T-helper 22 cell (primary cell): ENCODE data around the gene NFIX.

Experiments
- DNase-seq: peaks from one replicate; pipeline ENCODE4 v3.0.0-alpha.2; 2020; ENCODE audit warnings: low read depth

Gene NFIX

DNA sequence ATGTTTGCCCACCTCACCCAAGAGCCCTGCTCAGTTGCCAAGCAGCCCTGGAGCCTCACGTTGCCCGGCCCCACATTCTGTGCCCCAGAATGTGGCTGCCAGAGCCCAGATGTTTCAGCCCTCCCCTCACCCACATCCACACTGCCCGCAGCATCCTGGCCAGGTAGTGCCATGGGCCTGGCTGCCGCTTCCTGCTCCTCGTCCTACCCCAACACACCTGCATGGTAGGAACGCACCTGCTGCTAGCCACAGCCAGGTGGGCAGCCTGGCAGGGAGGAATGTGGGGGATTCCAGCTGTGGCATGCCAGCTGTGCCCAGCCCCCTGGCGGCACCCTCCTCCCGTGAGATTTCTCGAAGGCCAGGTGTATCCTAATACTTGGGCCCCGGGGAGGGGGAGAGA lies 7.5 kb upstream of the NFIX start:
- DNase-seq, result no peak

DNA sequence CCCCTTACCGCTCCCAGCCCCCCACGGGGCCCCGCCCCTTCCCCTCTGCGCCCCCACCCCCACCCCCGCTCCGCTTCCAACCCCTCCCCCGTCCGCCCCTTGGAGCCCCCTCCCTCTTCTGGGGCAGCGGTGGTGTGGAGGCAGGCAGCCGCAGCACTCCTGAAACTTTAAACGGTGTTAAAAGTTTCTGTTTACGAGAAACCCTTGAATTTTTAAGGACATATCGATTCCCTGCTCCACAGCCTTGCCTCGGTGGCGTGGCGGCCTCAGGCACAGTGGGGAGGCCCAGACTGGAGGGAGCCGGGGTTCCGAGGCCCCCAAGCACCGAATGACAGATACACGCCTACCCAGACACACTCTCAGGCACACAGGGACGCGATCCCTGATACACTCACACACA lies 4.8 kb upstream of the NFIX start:
- no peak for DNase-seq

DNA sequence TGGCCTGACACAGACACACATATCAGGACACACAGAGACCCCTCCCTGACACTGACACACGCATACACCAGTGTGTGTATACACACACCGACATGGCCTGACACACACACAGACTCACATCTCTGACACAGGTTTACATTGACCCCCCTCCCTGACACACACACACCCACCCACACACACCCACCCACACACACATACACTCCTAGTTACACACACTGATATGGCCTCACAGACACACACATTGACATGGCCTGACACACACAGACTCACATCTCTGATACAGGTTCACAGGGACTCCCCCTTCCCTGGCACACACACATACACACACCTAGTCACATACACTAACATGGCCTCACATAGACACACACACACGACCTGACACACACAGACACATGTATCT lies 4.4 kb upstream of the NFIX start:
- no peak for DNase-seq

DNA sequence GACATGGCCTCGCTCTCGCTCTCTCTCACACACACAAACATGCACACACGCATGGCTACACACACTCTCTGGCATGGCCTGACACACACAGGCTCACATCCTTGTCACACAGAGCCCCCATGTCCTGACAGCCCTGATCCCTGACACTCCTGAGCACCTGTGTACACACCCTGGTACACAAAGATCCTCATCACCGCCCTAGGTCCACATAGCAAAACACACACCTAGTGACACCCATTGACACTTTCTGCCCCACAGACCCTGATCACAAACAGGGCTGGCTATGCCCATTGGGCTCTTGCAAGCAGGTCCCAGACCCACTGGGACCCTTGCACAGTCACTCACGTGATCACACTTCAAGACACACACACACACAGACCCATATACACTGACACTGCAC lies 4.0 kb upstream of the NFIX start:
- DNase-seq, result no peak

DNA sequence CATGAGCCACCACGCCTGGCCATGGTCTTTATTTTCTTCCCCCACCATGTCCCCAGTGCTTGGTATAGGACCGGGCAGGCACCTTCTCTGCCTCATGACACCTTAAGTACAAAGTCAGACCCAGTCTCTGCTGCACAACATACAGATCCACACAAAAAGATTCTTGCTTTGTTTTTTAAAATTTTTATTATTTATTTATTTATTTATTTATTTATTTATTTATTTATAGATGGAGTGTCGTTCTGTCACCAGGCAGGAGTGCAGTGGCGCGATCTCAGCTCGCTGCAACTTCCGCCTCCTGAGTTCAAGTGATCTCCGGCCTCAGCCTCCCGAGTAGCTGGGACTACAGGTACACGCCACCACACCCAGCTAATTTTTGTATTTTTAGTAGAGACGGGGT lies 2.5 kb upstream of the NFIX start:
- DNase-seq, result no peak

DNA sequence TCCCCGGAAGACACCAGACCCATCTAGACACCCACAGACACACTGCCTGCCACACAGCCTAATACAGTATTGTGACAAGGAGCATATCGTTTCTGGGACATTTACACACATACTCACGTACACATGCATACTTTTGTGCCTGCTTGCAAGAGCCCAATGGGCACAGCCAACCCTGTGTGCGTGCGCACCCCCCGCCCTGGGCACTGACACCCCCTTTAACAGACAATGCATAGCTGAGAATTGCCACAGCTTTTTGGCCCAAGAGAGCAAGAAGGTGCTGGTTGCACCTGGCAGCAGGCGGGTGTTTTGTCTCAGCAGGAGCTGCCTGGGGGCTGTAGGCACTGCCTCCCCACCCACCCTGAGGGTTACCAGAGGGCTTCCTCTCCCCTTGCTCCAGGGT lies 1.7 kb upstream of the NFIX start:
- no peak for DNase-seq

DNA sequence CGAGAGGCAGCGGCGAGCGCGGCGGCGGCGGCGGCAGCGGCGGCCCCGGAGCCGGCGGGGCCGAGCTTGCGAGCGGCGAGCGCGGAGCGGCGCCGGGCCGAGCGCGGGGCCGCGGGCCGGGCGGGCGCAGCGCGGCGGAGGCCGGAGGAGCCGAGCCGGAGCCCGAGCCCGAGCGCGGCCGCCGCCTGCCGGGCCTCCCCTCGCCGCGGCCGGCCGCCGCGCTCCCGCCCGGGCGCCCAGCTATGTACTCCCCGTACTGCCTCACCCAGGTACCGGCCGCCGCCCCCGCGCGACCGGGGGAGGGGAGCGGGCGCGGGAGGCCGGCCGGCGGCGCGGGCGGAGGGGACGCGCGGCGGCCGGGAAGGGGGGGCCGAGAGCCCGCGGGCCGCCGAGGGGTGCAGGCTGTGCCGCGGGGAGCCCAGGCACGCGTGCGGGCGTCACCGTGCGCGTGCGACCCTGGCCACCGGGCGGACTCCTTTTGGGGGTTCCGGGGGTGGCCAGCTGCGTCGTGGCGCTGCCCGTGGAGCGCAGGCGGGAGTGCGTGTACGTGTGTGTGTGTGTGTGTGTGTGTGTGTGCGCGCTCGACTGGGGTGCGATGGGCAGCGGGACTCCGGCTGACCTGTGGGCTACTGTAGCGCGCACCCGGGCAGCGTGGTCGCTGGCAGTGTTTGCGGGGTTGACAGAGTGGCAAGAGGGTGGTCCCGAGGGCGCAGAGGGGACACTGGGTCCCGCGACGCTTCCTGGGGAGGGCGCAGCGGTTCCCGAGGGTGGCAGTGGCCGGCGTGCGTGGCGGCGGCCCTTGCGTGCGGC lies 526 bp downstream of the NFIX start:
- no peak for DNase-seq

DNA sequence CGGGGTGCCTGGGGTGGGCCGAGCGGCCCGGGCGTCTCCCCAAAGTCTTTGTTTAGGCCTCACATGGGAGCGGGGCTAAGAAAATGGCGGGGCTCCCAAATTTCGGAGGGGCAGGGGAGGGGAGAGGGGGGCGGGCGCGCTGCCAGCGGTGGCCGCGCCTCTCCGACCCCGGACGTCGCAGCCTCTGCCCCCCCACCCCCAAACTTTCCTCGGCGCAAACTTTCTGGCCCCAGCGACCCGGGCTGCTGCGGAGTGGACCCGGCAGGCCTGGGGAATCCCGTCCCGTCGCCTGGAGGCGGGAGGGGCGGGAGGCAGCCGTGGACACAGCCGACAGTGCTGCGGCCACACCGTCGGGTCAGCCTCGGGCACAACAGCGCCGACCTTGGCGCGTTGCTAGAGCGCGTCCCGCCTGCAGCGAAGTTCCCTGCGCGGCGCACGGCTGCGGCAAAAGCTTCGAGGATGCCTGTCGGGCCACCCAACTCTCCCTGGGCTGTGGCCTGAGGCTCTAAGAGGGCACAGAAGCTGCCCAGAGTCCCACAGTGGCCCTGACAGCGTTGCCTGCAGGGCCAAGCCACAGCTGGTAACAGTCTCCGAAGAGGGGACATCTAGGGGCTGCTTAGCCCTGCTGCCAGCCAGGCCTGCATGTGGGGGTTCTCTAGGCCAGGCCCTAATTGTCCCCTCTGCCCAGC lies 1.3 kb downstream of the NFIX start:
- no peak for DNase-seq

DNA sequence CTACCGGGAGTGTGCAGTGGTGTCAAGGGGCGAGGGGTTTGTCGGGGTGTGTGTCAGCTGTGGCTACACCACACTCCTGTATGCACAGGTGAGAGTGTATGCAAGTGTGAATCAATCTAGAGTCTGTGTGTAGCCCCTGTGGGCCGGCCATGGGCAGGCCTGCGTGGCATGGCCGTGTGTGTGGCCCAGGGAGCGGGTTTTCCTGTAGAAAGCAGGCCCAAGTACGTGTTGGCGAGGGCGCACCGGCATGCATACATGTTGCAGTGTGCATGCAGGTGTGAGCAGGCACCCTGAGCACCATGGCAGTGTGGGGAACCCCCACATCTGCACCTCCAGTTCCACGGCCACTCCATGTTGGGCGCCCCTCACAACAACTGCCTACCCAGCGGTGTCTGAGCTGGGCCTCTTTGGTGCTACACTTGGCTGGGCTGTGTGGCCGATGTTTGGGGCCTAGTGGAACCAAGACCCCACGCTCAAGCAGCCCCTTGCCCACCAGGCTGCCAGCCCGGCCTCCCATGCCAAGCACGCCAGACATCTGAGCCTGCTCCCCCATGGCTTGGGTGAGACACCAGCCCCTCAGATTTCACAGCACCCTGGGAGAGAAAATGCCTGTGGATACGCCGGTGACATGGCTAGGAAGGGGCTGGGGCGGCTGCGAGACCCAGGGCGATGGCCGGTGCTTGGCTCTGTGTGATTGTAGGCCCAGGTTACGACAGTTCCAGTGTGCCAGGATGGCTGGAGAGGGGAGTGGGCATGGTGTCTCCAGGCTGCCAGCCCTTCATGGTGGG lies 2.1 kb downstream of the NFIX start:
- DNase-seq, result no peak

DNA sequence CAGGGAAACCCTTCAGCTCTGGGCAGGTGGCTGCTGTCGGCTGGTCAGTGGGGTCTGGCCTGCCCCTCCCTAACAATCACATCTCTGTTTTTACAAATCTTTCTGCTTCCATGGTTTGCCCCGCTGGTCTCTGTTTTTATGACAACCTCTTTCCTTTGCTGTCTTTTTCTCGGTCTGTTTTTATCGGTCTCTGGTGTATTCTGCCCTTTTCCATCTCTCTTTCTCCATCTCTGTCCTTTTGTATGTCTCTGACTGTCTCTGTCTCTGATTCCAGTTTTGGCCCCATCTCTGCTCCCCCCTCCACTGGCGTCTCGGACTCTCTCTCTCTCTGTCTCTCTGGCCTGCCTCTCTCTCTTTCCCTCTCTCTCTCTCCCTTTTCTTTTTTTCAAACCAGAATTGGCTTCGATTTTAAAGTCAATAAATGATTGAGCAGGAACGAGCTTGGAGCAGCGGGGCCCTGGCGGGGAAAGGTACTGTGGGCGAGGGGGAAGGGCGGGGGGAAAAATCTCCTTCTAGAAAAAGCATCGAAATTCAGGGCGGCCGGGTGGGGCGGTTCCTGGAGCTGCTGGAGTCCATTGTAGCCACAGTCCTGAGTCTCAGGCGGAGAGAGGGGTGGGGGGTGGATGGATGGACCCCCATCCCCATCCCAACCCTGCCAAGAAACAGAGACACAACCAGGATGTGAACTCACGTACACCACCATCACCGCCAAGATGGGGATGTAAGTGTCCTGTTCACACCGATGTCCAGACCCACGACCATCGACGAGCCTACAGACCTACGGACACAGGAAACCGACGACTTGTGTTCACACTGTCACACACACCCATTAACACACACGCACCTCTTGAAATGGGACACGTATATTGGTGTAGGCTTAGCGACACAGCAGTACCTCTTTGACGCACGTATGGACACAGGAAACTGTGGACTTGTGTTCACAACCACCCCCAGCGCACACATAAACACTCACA lies 3.0 kb downstream of the NFIX start:
- no peak for DNase-seq

DNA sequence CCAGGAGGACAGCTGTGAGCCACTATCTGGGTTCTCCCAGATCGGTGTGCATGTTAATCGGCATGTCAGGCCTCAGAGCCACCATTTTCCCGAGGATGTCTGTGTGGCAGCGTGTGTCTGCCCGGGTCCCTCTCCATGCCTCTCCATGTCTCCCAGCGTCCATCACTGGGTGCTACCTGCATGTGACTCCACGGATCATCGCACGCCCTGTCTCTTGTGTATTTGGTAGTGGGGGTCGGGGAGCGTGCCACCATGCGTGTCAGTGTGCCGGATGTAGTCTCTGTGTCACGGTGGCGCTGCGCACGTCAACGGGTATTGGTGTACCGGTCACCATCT lies 5.9 kb downstream of the NFIX start:
- no peak for DNase-seq

DNA sequence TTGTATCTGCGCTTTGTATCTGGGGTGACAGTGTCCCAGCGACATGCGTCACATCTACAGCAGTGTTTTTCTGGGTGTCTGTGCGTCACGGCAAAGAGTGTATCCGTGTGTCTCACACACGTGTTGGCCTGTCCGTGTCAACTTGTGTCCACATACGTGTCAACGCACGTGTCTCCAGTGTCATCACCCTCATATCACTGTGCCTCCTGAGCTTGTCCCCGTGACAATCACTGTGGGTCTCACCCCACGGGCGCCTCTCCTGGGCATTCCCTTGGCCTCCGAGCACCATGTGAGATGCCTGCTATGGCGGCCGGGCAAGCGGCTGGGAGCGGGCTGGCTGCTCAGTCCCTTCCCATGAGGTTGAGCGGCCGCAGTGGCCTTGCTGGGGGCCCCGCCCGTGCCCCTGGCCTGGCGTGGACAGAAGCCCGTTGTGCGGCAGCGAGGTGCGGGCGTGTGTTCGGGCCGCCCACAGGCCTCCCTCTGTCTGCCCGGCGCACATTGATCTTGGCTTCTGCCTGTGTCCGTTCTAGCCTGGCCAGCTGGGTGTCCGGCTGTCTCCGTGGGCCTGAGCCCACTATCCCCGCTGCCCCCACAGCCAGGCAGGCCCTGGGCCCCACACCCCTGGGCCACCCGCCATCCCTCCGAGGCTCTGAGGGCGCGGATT lies 6.4 kb downstream of the NFIX start:
- no peak for DNase-seq

DNA sequence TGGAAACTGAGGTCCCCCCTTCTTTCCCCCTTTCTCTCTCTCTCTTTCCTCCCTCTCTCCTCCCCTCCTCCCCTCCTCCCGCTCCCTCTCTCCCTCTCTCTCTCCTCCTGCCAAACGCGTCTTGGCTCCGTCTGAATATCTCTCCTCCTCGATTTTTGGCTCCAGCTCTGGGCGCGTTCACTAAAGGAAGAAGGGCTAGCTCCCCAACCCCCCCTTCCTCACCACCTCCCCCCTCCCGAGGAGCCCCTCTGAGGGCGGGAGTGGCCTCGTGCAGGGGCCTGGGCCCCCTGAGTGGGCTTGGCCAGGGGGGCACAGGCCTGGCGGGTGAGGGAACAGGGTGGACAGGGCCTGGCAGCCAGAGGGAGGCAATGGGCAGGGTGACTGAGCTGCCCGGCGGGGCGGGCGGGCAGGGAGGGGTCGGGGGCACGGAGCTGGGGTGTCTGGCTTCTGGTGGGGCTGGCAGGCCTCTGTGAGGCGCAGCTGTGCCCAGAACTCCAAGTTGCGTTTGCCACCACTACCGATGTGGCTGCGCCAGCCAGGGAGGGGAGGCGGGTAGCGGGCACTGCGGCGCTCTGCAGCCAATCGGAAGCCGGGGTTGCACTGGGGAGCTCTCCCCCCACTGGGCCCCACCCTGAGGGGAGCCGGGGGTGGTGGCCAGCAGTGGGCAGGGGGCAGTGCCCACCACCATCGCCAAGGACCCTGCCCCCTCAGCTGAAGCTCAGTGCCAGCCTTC lies 7.1 kb downstream of the NFIX start:
- DNase-seq, result no peak

DNA sequence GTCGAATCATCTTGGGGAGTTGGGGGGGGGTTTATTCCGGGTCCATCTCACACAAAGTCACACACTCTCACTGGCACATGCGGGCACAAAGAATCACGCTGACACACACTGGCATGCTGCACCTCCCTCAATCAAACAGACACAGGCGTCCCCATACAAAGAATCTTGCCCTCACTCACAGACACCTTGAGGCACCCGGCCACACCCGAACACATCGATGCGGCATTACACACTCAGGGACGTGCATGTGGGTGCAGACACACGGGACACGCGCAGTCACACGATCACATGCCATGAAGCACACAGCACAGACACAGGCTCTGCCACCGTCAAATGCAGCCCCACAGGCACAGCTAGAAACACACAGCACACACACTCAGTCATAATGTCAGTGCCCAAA lies 7.8 kb downstream of the NFIX start:
- no peak for DNase-seq

DNA sequence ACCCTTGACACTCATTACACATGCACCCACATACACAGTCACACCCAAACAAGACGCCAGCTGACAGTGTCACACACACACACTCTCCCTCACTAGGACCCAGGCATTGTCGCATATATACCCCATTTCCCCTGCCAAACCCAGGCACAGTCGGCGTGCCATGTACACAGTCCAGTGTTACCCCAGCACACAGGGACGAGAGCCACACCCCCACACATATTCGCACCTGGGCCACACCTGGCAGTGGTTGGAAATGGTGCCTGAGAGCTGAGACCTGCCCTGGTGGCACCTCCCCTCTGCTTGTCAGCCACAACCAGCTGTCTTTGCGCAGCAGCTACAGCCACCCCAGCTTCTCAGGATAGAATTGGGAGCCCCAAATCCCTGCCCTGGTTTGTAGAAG lies 9.0 kb downstream of the NFIX start:
- no peak for DNase-seq

DNA sequence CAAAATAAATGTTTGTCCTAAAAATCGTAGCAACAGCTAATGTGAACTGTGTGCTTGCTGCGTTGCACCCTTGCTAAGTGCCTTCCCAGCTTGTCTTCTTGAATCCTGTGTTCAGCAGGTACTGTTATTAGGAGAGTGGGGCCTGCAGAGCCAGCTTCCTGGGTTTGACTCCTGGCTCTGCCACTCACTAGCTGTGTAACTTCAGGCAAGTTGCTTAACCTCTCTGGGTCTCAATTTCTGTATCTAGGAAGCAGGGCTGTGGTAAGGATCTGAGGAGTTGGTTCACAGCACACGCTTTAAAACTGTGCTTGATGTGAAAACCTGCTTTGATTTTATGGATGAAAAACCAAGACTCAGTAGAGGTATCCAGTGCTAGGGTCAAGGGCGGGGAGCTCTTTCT lies 10.0 kb downstream of the NFIX start:
- no peak for DNase-seq

DNA sequence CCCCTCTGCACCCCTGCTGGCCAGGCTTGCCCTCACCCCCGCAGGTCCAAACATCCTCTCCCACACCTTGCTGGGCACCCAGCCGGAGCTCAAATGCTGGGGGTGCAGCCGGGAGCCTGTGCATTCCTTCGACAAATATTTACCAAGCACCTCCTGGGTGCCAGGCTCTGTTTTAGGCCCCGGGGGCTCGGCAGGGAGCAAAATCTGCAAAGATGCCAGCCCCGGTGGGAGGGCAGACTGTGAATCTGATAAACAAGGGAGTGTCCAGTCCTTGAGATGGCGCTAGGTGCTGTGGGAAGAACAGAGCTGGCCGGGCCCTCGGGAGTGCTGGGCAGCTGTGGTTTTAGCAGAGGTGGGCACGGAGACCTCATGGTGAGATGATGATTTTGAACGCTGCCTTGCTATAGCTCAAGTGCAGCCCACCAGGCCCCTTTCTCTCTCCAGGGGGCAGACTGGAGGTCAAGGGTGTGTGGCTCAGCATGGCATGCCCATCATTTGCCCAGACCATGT lies 10.6 kb downstream of the NFIX start:
- DNase-seq, result no peak

DNA sequence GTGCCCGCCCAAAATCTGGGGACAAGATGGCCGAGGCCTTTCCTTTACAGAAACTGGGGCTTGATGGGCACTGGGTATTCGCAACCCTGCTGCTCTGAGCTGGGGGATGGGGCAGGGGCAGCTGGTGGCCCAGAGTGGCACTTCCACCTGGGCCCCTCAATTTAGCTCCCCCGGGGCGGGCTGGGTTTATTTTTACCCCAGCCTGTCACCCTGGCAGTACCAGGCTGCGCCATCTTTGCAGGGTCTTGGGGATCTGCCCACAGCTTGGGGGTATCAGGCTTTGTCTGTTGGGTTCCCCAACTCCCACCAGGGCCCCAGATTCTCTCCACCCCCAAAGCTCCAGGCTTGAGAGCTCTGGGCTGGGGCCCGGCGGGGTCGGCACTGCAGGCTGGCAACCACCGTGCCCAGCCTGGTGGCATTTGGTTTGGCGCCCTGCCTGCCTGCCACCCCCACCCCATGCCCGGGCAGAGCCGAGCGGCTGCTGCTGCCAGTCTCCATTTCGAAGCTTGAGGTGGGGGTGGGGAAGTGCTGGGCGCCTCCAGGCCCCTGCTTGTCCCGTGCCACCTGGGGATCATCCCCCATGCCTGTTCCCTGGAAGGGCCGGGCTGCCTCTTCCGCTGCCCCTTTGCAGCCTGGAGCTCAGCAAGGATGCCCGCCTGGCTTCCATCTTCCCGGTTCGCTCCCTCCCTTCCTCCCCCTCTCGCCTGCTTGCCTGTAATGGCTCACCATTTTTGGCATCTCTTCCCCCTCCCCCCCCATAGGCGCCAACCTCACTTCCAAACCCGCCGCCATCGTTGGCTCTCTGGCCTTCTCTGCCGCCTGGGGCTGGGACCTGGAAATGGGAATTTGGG lies 11.4 kb downstream of the NFIX start:
- no peak for DNase-seq

DNA sequence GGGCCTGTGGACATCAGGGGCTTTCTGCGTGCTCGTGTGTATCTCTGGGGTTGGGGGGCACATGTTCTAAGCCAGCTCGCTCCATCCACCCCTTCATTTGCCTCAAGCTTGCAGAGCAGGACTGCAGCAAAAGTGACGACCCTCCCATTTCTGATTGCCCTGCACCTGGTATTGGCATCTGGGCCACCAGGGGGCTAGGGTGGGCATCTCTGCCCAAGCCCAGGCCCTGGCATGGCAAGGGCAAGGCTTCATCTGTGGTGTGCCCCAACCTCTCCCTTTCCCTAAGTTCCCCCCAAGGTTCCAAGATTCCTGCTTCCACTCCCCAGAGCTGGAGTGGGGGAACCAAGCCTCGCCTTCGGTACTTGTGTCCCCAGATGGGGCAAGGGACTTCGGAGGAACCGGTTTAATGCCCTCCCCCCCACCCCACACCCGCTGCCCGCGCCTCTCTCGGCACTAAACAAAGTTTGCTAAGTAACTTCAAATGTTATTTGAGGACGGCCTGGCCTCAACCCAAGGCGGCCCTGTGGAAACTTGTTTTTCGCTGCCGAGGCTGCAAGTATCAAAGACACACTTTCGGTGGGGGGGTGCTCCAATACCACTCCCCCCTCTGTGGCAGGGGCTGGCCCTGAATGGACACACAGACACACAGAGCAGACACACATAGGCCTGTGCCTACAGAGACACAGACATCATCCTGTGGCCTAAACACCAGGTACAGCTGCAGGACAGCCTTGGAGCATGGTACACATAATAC lies 12.2 kb downstream of the NFIX start:
- no peak for DNase-seq
